Measurements from ENCODE around the gene CACNA2D2. TPM values are rescaled to one million over a fixed set of nuclear protein-coding genes. Genes with fewer than 3 reads are reported as not detected.

Gene CACNA2D2
- total RNA-seq, 1 donor, result not detected

GRCh38 chr3:50333744-50334328 lies 169.6 kb downstream of the CACNA2D2 start:
- Histone ChIP-seq H4K20me1 (ENCODE audit: insufficient read depth, low read length) (peaks cover 49% of the 10 kb centered on the region), H3K4me1 (ENCODE audit: insufficient read depth, low read length) (peaks cover 45% of the 10 kb centered on the region), H3K79me2 (ENCODE audit: insufficient read depth, low read length) (peaks cover 86% of the 10 kb centered on the region), H3K4me2 (ENCODE audit: insufficient read depth, low read length) (peak overlapping the region; percentile 83), H3K4me3 (ENCODE audit: insufficient read depth, low read length) (peak overlapping the region; percentile 37), H3K27ac (ENCODE audit: low read depth, low read length) (peak overlapping the region; percentile 84), H3K9me3 (ENCODE audit: low read depth, low read length) (no peaks in the 10 kb centered on the region), H2AFZ (ENCODE audit: low read length) (no peak overlapping the region), H3K36me3 (ENCODE audit: insufficient read depth, low read length) (peaks cover 34% of the 10 kb centered on the region), H3K27me3 (ENCODE audit: insufficient read depth, low read length) (no peaks in the 10 kb centered on the region)
- TF ChIP-seq, protein P1, sequence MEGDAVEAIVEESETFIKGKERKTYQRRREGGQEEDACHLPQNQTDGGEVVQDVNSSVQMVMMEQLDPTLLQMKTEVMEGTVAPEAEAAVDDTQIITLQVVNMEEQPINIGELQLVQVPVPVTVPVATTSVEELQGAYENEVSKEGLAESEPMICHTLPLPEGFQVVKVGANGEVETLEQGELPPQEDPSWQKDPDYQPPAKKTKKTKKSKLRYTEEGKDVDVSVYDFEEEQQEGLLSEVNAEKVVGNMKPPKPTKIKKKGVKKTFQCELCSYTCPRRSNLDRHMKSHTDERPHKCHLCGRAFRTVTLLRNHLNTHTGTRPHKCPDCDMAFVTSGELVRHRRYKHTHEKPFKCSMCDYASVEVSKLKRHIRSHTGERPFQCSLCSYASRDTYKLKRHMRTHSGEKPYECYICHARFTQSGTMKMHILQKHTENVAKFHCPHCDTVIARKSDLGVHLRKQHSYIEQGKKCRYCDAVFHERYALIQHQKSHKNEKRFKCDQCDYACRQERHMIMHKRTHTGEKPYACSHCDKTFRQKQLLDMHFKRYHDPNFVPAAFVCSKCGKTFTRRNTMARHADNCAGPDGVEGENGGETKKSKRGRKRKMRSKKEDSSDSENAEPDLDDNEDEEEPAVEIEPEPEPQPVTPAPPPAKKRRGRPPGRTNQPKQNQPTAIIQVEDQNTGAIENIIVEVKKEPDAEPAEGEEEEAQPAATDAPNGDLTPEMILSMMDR (IDR thresholded peaks at IDR 0.05; ENCODE audit: extremely low read depth, low read depth, low read length), result no peak
- peak; percentile 97 for DNase-seq (ENCODE audit: insufficient read length, low spot score, missing footprints)

DNA sequence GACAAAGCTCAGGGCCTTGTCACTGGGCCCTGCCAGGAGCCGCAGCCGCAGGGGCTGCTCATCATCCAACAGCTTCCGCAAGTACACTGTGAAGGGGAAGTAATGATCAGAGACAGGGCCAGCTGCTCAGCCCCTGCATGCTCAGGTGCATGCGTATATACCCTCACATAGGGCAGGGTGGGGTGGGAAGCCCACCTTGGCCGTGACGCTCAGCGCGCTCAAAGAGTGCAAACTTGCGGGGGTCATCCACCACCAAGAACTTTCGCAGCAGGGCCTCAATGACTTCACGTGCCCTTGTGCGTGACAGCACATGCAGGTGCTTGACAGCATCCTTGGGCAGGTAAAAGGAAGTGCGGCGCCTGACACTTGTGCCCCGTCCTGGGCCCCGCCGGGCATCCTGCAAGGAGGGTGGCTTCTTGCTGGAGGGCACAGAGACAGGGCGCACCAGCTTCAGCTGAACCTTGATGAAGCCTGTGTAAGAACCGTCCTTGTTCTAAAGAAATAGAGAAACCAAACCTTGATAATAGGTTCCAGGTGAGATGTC lies 172.0 kb downstream of the CACNA2D2 start:
- peaks cover 47% of the 10 kb centered on the region for H3K4me1 ChIP-seq (ENCODE audit: insufficient read depth, low read length)
- TF ChIP-seq, protein P1 (IDR thresholded peaks at IDR 0.05; ENCODE audit: extremely low read depth, low read depth, low read length), result no peak
- no peak overlapping the region for H3K4me3 ChIP-seq (ENCODE audit: insufficient read depth, low read length)
- no peak overlapping the region for H3K4me2 ChIP-seq (ENCODE audit: insufficient read depth, low read length)
- no peaks in the 10 kb centered on the region for H3K27me3 ChIP-seq (ENCODE audit: insufficient read depth, low read length)
- H3K27ac ChIP-seq (ENCODE audit: low read depth, low read length), result no peak overlapping the region
- H4K20me1 ChIP-seq (ENCODE audit: insufficient read depth, low read length), result peaks cover 53% of the 10 kb centered on the region
- no peak overlapping the region for H2AFZ ChIP-seq (ENCODE audit: low read length)
- H3K9me3 ChIP-seq (ENCODE audit: low read depth, low read length), result no peaks in the 10 kb centered on the region
- peaks cover 36% of the 10 kb centered on the region for H3K36me3 ChIP-seq (ENCODE audit: insufficient read depth, low read length)
- DNase-seq (ENCODE audit: insufficient read length, low spot score, missing footprints), result no peak
- H3K79me2 ChIP-seq (ENCODE audit: insufficient read depth, low read length), result peaks cover 83% of the 10 kb centered on the region

- H3K4me3 ChIP-seq (ENCODE audit: insufficient read depth, low read length), result no peak overlapping the region
- H3K4me1 ChIP-seq (ENCODE audit: insufficient read depth, low read length), result peaks cover 36% of the 10 kb centered on the region
- H3K4me2 ChIP-seq (ENCODE audit: insufficient read depth, low read length), result no peak overlapping the region
- H3K9me3 ChIP-seq (ENCODE audit: low read depth, low read length), result no peaks in the 10 kb centered on the region
- H3K79me2 ChIP-seq (ENCODE audit: insufficient read depth, low read length), result peaks cover 76% of the 10 kb centered on the region
- no peak overlapping the region for H2AFZ ChIP-seq (ENCODE audit: low read length)
- H3K36me3 ChIP-seq (ENCODE audit: insufficient read depth, low read length), result peaks cover 47% of the 10 kb centered on the region
- DNase-seq (ENCODE audit: insufficient read length, low spot score, missing footprints), result no peak
- H3K27ac ChIP-seq (ENCODE audit: low read depth, low read length), result no peak overlapping the region
- no peaks in the 10 kb centered on the region for H3K27me3 ChIP-seq (ENCODE audit: insufficient read depth, low read length)
- H4K20me1 ChIP-seq (ENCODE audit: insufficient read depth, low read length), result peaks cover 44% of the 10 kb centered on the region
- TF ChIP-seq, protein P1 (IDR thresholded peaks at IDR 0.05; ENCODE audit: extremely low read depth, low read depth, low read length), result no peak
Observed at GRCh38 chr3:50330330-50330729, 173.1 kb downstream of the CACNA2D2 start.

GRCh38 chr3:50327943-50328691 lies 175.3 kb downstream of the CACNA2D2 start, which contains the start of gene TUSC2:
Gene TUSC2, minus strand, starts transcription at chr3:50328223. Its CDS starts 124 bp downstream, at chr3:50328099.
- Histone ChIP-seq H3K9me3 (ENCODE audit: low read depth, low read length) (no peaks in the 10 kb centered on the region), H3K4me3 (ENCODE audit: insufficient read depth, low read length) (peak within 1 kb of the TSS; percentile 94), H3K27ac (ENCODE audit: low read depth, low read length) (peak within 1 kb of the TSS; percentile 86), H3K4me2 (ENCODE audit: insufficient read depth, low read length) (peak within 1 kb of the TSS; percentile 99), H3K36me3 (ENCODE audit: insufficient read depth, low read length) (peaks cover 47% of the 10 kb centered on the region), H3K4me1 (ENCODE audit: insufficient read depth, low read length) (peaks cover 14% of the 10 kb centered on the region), H3K27me3 (ENCODE audit: insufficient read depth, low read length) (no peaks in the 10 kb centered on the region), H3K79me2 (ENCODE audit: insufficient read depth, low read length) (peaks cover 54% of the 10 kb centered on the region), H2AFZ (ENCODE audit: low read length) (peak within 1 kb of the TSS; percentile 94), H4K20me1 (ENCODE audit: insufficient read depth, low read length) (peaks cover 28% of the 10 kb centered on the region)
- TF ChIP-seq, protein P1 (IDR thresholded peaks at IDR 0.05; ENCODE audit: extremely low read depth, low read depth, low read length), result no peak
- peak; percentile 100 for DNase-seq (ENCODE audit: insufficient read length, low spot score, missing footprints)
